NCI-H69 (cell line): Measurements from ENCODE around the gene TBC1D22B.

Source experiments
- DNase-seq: peaks from one replicate; lab custom pipeline; 2025; lab: John Stamatoyannopoulos, UW

TBC1D22B gene

GRCh38 chr6:37239950-37240713, 17.4 kb upstream of the TBC1D22B start:
- DNase-seq: peak; percentile 96

GRCh38 chr6:37241131-37241530, 16.4 kb upstream of the TBC1D22B start:
- no peak for DNase-seq

- no peak for DNase-seq
These were observed 15.7 kb upstream of the TBC1D22B start for GRCh38 chr6:37241775-37242428.

DNA sequence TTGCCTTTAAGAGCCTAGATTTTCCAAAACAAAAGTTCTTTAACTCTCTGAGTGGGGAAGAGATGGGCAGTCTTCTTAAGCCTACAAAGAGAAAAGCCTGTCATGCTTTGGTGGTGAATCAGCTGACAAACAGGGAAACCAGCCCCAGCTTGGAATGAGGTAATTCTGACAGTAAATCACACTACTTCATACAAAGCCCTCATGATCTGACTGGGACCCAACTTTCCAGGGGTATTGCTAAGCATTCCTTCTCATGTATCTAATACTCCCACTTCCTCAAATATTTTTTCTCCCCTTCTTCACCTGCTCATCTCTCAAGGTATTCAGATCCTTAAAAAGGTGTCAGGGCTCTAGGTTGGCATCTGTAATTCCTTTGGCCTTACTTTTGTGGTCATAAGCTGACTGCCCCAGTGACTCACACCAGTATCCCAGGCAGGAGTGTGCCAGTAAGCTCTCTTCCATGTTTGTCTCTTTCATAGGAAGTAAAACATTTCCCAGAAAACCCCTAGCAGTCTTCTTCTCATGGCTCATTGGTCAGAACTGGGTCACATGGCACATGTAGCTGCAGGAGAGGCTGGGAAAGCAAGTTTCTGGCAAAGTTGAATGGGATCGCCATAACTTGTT, 15.0 kb upstream of the TBC1D22B start:
- peak; percentile 33 for DNase-seq

- no peak for DNase-seq
These were observed 14.3 kb upstream of the TBC1D22B start for GRCh38 chr6:37243131-37243815.

- no peak for DNase-seq
These were observed 13.7 kb upstream of the TBC1D22B start for GRCh38 chr6:37243816-37244370.

DNA sequence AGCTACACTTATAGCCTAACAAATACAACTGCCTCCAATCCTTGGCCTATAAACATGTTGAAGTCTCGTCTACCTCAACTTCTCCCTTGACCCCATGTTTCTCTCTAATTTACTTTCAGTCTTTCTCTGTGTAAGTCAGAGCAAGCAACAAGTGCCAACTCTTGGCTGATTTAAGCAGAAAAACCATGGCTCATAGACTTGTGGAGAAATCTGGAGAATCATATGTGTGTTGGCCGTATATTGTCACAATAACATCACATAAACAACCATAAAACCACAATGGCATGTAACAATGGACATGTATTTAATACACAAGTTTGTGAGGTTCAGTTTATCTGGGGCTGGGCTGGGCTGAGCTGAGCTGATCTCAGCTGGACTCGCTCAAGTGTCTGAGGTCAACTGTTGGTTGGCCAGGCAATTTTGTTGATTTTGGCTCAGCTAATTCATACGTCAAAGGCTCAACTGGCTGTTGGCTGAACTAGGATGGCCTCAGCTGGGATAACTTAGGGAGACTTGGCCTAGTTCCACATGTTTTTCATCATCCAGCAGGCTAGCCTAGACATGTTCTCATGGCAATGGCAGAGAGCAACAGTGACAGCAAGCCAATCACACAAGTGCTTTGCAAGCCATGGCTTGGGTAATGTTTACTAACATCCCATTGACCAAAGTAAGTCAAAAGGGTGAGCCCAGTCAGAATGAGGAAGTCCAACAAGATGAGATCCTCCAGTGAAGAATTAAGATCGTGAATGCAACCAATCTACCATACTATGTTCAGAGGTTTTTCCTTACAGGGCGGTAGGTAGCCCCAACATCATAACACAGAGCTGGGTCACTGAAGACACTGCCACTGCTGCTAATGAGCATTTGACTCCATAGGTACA, 12.9 kb upstream of the TBC1D22B start:
- DNase-seq: peak; percentile 100

DNA sequence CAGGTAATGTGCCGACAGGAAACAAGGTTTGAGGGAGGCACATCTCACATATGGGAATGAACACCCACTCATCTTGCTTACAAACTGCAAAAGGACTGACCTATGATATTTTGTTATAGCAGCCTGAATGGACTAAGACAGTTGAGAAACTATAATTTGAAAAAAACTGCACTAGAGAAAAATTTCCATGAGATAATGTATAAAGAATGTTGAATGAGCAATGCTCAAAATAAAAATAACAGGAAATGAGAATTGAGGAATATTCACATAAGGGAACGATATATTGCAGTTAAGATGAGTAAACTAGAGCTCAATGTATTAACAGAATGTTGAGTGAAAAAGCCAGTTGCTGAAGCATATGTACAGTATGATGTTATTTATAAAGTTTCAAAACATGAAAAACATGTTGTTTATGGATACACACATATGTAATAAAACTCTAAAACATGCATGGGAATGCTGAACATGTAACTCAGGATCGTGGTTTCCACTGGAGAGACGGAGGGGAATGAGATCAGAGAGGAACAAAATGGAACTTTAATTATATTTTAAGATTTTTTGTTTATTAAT, 6.3 kb upstream of the TBC1D22B start:
- no peak for DNase-seq

- no peak for DNase-seq
These were observed 4.0 kb upstream of the TBC1D22B start for GRCh38 chr6:37253486-37254007.

DNA sequence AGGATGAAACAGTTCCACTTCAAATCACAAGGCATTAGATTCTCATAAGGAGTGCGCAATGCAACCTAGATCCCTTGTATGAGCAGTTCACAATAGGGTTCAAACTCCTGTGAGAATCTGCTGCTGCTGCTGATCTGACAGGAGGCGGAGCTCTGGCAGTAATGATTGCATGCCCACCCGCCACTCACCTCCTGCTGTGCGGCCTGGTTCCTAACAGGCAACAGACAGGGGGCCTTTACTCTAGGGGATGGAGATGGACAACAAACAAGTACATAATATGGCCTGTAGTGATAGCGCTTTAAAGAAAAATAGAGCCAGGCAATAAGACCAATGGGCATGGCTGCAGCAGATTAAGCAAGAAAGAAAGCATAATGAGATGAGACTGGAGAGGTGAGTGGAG, 2.7 kb upstream of the TBC1D22B start:
- no peak for DNase-seq

DNA sequence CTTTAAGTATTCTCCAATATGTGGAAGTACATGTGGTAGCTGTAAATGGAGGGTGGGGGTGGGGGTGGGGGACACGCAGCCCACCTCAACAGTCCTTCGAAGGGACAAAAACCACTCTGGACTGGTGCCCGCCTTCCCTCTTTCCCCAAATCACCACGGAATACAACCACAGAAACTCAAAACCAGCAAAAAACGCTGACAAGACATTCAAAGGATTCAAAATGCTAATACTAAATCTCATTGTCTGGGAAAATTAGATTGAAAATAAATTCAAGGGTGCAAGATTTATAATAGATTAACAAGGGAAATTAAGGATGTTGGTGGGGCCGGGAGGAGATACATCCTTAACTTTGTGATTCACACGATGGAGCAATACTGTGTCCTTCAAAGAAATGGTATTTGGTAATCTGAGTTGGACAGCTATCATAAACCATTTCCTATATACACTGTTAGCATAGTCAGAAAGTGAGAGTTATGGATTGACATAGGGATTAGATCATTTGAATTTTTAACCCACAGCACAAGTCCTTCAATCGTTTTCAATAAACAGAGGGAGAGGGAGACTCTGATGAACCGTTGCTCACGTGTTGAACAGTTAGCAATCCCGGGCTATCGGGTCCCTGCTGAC, 766 bp upstream of the TBC1D22B start:
- DNase-seq: no peak

GRCh38 chr6:37257320-37257633, 295 bp upstream of the TBC1D22B start:
- peak; percentile 67 for DNase-seq

- no peak for DNase-seq
These were observed 983 bp downstream of the TBC1D22B start for GRCh38 chr6:37258405-37259105.

- no peak for DNase-seq
These were observed 1.6 kb downstream of the TBC1D22B start for GRCh38 chr6:37259191-37259590.

DNA sequence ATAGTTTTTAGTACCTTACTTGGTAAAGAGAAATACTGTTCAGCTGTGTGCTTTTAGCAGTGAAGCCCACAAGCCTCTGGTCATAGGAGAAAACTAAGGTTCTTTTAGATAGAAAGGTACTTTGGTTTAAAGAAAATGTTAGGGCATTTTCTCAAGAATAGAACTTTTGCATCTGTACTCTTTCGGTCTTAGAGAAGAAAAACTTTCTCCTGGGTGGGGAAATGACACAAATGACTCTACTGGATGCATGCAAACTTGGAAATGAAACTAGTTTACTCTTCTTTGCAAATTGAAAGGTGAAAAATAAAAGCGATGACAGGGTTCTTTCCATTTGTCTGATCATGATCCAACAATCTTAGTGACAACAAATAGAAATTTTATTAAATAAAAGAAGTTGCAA, 2.5 kb downstream of the TBC1D22B start:
- no peak for DNase-seq

DNA sequence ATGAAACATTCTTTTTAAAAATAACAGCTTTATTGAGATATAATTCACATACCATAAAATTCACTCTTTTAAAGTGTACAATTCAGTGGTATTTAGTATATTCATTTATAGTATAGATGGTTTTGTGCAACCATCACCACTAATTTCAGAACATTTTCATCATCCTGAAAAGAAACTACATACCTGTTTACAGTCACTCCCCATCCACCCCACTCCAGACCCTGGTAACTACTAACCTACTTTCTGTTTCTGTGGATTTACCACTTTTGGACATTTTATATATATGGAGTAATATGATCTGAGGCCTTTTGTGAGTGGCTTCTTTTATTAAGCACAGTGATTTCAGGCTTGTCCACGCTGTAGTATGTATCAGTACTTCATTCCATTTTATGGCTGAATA, 2.9 kb downstream of the TBC1D22B start:
- no peak for DNase-seq

- DNase-seq: no peak
These were observed 3.6 kb downstream of the TBC1D22B start for GRCh38 chr6:37261198-37261597.

DNA sequence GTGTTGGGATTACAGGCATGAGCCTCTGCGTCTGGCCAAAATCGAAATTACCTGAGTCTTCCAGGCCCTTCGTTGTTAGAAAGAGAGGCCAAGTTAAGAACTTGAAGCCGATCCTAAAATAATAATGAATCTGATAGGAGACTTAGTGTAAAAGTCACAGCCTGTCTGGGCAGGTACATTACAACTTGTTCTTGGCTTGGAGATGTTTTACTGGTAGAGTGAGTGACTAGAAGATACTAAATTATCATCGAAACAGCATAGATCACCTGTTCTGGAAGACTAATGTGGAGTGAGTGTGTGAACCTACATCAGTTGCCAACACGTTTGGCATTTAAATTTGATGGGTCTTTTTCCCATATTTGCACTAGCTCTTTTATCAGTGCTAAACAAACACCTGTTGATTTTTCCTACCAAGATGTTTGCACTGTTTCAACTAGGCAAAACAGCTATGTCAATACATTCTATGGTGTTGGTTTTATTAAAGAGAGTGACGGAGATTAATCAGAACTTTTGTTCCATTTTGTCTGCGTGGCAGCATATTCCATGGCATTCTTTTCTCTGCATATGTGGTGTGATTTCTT, 5.0 kb downstream of the TBC1D22B start:
- peak; percentile 22 for DNase-seq

DNA sequence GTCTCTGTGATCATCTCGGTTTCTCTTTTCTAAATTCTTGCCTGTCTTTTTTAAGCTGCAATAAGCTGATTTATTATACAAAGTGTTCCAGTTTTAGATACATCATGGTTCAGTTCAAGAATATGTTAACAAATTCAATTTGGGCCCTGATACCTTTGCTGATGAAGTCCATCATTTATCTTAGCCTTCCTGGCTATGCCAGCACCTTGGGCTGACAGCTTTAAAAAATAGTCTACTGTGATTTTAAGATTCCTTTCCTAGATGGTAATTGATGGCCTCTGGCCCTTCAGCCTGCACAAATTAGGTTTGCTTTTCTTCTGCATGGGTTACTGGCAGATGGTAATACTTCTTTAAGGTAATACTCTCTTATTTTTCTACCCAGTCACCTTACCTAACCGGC, 7.4 kb downstream of the TBC1D22B start:
- peak; percentile 60 for DNase-seq
